ENCODE measurements around the gene ANKRD42.

GRCh38 chr11:83206221-83206620, 12.7 kb downstream of the ANKRD42 start:
- TF ChIP-seq, protein P1, sequence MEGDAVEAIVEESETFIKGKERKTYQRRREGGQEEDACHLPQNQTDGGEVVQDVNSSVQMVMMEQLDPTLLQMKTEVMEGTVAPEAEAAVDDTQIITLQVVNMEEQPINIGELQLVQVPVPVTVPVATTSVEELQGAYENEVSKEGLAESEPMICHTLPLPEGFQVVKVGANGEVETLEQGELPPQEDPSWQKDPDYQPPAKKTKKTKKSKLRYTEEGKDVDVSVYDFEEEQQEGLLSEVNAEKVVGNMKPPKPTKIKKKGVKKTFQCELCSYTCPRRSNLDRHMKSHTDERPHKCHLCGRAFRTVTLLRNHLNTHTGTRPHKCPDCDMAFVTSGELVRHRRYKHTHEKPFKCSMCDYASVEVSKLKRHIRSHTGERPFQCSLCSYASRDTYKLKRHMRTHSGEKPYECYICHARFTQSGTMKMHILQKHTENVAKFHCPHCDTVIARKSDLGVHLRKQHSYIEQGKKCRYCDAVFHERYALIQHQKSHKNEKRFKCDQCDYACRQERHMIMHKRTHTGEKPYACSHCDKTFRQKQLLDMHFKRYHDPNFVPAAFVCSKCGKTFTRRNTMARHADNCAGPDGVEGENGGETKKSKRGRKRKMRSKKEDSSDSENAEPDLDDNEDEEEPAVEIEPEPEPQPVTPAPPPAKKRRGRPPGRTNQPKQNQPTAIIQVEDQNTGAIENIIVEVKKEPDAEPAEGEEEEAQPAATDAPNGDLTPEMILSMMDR (conservative IDR thresholded peaks at IDR 0.05 in 1 of 2, IDR thresholded peaks at IDR 0.05 in 1 of 2; ENCODE audit: extremely low read depth in 1 of 2, insufficient read depth in 1 of 2, low read depth in 1 of 2, low read length in 2 of 2), result no peak
- TF ChIP-seq EZH2 (IDR thresholded peaks at IDR 0.05; ENCODE audit: borderline replicate concordance, low read length), result no peak

Measured in mammary epithelial cell (primary cell).